DND-41 (cell line): ENCODE measurements around the gene NAXD.

Experiments
- EZH2 ChIP-seq: IDR thresholded peaks from 3 replicates; pipeline ENCODE4 v1.6.1; 2012; ENCODE audit warnings: borderline replicate concordance, low read depth, mild to moderate bottlenecking, moderate library complexity, low read length, inconsistent platforms; ENCODE audit not compliant: severe bottlenecking
- TF ChIP-seq, protein P1 (sequence below): IDR thresholded peaks from 2 replicates; pipeline ENCODE4 v1.5.1; 2012; ENCODE audit warnings: borderline replicate concordance, low read length, moderate library complexity, mild to moderate bottlenecking; ENCODE audit not compliant: poor library complexity, severe bottlenecking; ENCODE audit errors: extremely low read depth

DNA sequence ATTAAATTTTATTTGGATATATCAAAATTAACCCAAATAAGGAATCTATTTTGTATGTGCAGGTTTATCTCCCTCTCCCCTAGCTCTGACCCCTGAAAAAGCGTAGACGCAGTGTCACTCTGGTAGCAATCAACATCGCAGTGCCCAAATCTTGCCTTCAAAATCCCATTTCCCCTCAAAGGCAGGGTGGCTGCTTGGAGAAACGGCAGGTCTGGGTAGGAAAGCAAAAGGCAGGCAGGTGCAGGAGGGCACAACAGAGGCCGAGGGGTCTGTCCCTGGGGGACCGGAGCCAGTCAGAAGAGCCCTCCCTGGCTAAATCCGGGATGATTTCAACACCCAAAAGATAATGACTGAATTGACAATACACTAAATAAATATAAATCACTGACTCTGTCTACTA, 41.9 kb downstream of the NAXD start:
- TF ChIP-seq, protein P1, sequence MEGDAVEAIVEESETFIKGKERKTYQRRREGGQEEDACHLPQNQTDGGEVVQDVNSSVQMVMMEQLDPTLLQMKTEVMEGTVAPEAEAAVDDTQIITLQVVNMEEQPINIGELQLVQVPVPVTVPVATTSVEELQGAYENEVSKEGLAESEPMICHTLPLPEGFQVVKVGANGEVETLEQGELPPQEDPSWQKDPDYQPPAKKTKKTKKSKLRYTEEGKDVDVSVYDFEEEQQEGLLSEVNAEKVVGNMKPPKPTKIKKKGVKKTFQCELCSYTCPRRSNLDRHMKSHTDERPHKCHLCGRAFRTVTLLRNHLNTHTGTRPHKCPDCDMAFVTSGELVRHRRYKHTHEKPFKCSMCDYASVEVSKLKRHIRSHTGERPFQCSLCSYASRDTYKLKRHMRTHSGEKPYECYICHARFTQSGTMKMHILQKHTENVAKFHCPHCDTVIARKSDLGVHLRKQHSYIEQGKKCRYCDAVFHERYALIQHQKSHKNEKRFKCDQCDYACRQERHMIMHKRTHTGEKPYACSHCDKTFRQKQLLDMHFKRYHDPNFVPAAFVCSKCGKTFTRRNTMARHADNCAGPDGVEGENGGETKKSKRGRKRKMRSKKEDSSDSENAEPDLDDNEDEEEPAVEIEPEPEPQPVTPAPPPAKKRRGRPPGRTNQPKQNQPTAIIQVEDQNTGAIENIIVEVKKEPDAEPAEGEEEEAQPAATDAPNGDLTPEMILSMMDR: no peak
- TF ChIP-seq EZH2: no peak
